ENCODE results near the gene NPHS1.

DNA sequence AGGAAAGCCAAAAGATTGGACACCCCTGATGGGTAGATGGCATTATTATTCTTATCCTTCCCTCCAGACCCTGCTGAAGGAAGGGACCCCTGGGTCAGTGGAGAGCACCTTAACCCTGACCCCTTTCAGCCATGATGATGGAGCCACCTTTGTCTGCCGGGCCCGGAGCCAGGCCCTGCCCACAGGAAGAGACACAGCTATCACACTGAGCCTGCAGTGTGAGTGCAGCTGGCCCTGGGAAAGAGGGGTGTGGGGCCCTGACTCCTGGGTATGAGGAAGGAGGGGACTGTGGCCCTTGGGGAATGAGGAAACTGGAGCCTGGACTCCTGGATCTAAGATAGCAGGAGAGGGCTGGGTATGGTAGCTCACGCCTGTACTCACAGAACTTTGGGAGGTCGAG, 7.1 kb upstream of the NPHS1 start:
- no peak for TF ChIP-seq CTCF (IDR thresholded peaks at IDR 0.05)
- no peak for TF ChIP-seq POLR2A (IDR thresholded peaks at IDR 0.05)
